Measurements from ENCODE around the gene SLC25A29. TPM values are rescaled to one million over a fixed set of nuclear protein-coding genes. Genes with fewer than 3 reads are reported as not detected.
A peak's percentile ranks its signal among the peaks of the same experiment; 100 is the strongest.

SLC25A29 gene
- total and polyA plus RNA-seq, 2 of the 8 experiments (the other 6 are each of a cell fraction or from before 2014, with no cell fraction given): 135 to 177 TPM

GRCh38 chr14:100329233-100330006 lies 23.2 kb upstream of the SLC25A29 start:
- H3K4ac ChIP-seq (replicated peaks; ENCODE audit: insufficient read length, low read depth, low read length): no peak overlapping the region
- no peaks in the 10 kb centered on the region for H3K9me3 ChIP-seq (ENCODE audit: insufficient read depth in 2 of 2, low read depth in 1 of 2, low read length in 1 of 2)
- peak overlapping the region; percentile 37 for H4K91ac ChIP-seq (replicated peaks; ENCODE audit: insufficient read length, low read length)
- no peaks in the 10 kb centered on the region for H3K23me2 ChIP-seq (ENCODE audit: low read depth, low read length)
- no peak overlapping the region for H4K5ac ChIP-seq (ENCODE audit: insufficient read length, low read depth, low read length)
- no peak overlapping the region for H3K14ac ChIP-seq (ENCODE audit: insufficient read length)
- H3K4me2 ChIP-seq (ENCODE audit: insufficient read depth in 1 of 2, low read depth in 2 of 2, low read length in 2 of 2): no peak overlapping the region
- no peaks in the 10 kb centered on the region for H3K79me2 ChIP-seq (ENCODE audit: control insufficient read depth in 1 of 2, insufficient read depth in 2 of 2, low read length in 2 of 2)
- H3K9ac ChIP-seq (replicated peaks in 1 of 4; ENCODE audit: extremely low read depth in 1 of 4, low read depth in 3 of 4, low read length in 3 of 4): no peak overlapping the region; a peak in 1 of 7 replicates
- H2BK15ac ChIP-seq (ENCODE audit: low read length): no peak overlapping the region
- H3K56ac ChIP-seq (replicated peaks; ENCODE audit: insufficient read length, low read depth, low read length): no peak overlapping the region
- no peak overlapping the region for H4K8ac ChIP-seq (ENCODE audit: extremely low read depth, insufficient read depth, low read length)
- CTCF ChIA-PET (ENCODE audit: partially characterized antibody): interaction anchor here (0.8 to 2.7 kb wide), 4 partner anchors 11 to 44 kb away, joined by 3 to 8 read pairs (median 6); no protein-coding TSS in a partner anchor
- H2BK12ac ChIP-seq (ENCODE audit: low read depth, low read length): no peak overlapping the region
- H3K4me1 ChIP-seq (replicated peaks in 1 of 4; ENCODE audit: control insufficient read depth in 3 of 4, insufficient read depth in 4 of 4, low read length in 3 of 4): 0 out of 7 replicates have a peak, but pooled peaks cover 0 to 4% (median 0%) of the 10 kb centered on the region in 4 experiments
- no peak overlapping the region for H2AK5ac ChIP-seq (ENCODE audit: low read depth, low read length)
- peaks cover 0 to 1% of the 10 kb centered on the region in 2 experiments for H4K20me1 ChIP-seq (replicated peaks in 1 of 2; ENCODE audit: control insufficient read depth in 1 of 2, insufficient read depth in 2 of 2, low read length in 2 of 2)
- H3K18ac ChIP-seq (ENCODE audit: extremely low read depth, low read length): no peak overlapping the region
- no peak overlapping the region for H3K27ac ChIP-seq (ENCODE audit: low read depth, low read length)
- H2BK120ac ChIP-seq (replicated peaks; ENCODE audit: low read depth, low read length): no peak overlapping the region
- FAIRE-seq: no peak
- H2BK5ac ChIP-seq (ENCODE audit: low read depth, low read length): no peak overlapping the region; the same call in 1 of the 2 replicates
- H2AFZ ChIP-seq (ENCODE audit: low read length): peak overlapping the region; percentile 87; the same call in 1 of the 2 replicates
- POLR2A ChIA-PET (ENCODE audit: partially characterized antibody): interaction anchor here (1.0 to 14.6 kb wide), 7 partner anchors 8 to 43 kb away, joined by 3 to 129 read pairs (median 6); no protein-coding TSS in a partner anchor
- no peak overlapping the region for H2BK20ac ChIP-seq (ENCODE audit: low read length)
- peaks cover 0 to 6% (median 3%) of the 10 kb centered on the region in 4 experiments; a peak in 4 of 8 replicates for H3K36me3 ChIP-seq (ENCODE audit: control insufficient read depth in 2 of 4, insufficient read depth in 4 of 4, low read length in 3 of 4)
- WGBS, 2 experiments (ENCODE audit: extremely low coverage in 1 of 2, insufficient coverage in 1 of 2, insufficient read length in 1 of 2, insufficient replicate concordance in 2 of 2, low coverage in 1 of 2, low lambda C conversion rate in 2 of 2, missing lambda C conversion rate in 1 of 2): 91% methylated on average over 36 of the region's 36 CpGs; no CpG with 5 or more reads in 1 of the 2 experiments
- no peaks in the 10 kb centered on the region for H3K27me3 ChIP-seq (replicated peaks in 1 of 4; ENCODE audit: control insufficient read depth in 3 of 4, extremely low read depth in 1 of 4, insufficient read depth in 3 of 4, low read length in 3 of 4)
- no peak overlapping the region for H3K4me3 ChIP-seq (ENCODE audit: extremely low read depth in 1 of 4, insufficient read depth in 2 of 4, low read depth in 3 of 4, low read length in 4 of 4)
- H3K23ac ChIP-seq (ENCODE audit: insufficient read length): no peak overlapping the region
- H3K79me1 ChIP-seq (ENCODE audit: low read depth, low read length): no peaks in the 10 kb centered on the region
- no peak for DNase-seq (ENCODE audit: low read depth in 1 of 2, low spot score in 2 of 2)
- TF ChIP-seq RBBP5 (IDR thresholded peaks at IDR 0.05; ENCODE audit: borderline replicate concordance, low read depth, low read length) (no peak), MAFK (IDR thresholded peaks at IDR 0.05; ENCODE audit: low read depth, low read length) (no peak), RXRA (IDR thresholded peaks at IDR 0.05; ENCODE audit: insufficient read depth, low read depth, low read length) (no peak), CBX5 (IDR thresholded peaks at IDR 0.05; ENCODE audit: low read depth, low read length) (no peak), SRF (IDR thresholded peaks at IDR 0.05; ENCODE audit: low read depth, low read length) (no peak), POLR2AphosphoS5 (IDR thresholded peaks at IDR 0.05; ENCODE audit: low read depth, low read length) (no peak), TEAD4 (IDR thresholded peaks at IDR 0.05; ENCODE audit: low read depth, low read length) (no peak), POLR2A (IDR thresholded peaks at IDR 0.05; ENCODE audit: control extremely low read depth in 1 of 2, low read depth in 2 of 2, low read length in 2 of 2) (no peak), JUN (IDR thresholded peaks at IDR 0.05; ENCODE audit: low read depth, low read length) (no peak), ATF2 (IDR thresholded peaks at IDR 0.05; ENCODE audit: low read length) (no peak), TAF7 (optimal IDR thresholded peaks at IDR 0.05; ENCODE audit: borderline replicate concordance, low read depth, low read length) (no peak)

Measured in H1 (cell line).